SK-N-SH (cell line): ENCODE data around the gene ANKRD31. TPM values are rescaled to one million over a fixed set of nuclear protein-coding genes. Genes with fewer than 3 reads are reported as not detected.

Source experiments
- CTCF ChIA-PET: fragments of 300-600, 350-600 bp; formaldehyde crosslinking; extraction: SDS; loops from one replicate; lab custom pipeline; 2021; lab: Yijun Ruan, JAX
- POLR2A ChIA-PET: fragments of 350-600 bp; sonication (Branson Sonifier 250); formaldehyde crosslinking; extraction: SDS; loops from one replicate; lab custom pipeline; 2020; ENCODE audit warnings: antibody characterized with exemption, inconsistent platforms; lab: Yijun Ruan, JAX
- DNase-seq: peaks from one replicate; pipeline ENCODE4 v3.0.0; 2012
- H2AFZ ChIP-seq: fragments of 200-600 bp; sonication (generic); 2 replicates; pipeline ENCODE4 v1.8.1; 2016; ENCODE audit warnings: antibody characterized with exemption, mild to moderate bottlenecking, low read depth
- H3F3A ChIP-seq: fragments of 200-600 bp; sonication (generic); replicated peaks from 2 replicates; pipeline ENCODE3; 2016; ENCODE audit warnings: antibody characterized with exemption, mild to moderate bottlenecking; ENCODE audit not compliant: insufficient read depth
- H3K27ac ChIP-seq, 2 experiments: fragments of 200-500 bp in 1 of 2; fragments of 200-600 bp in 1 of 2; sonication (Bioruptor generic) in 1 of 2; sonication (generic), shearing (Covaris generic) in 1 of 2; 2 replicates each; pipeline versions ENCODE4 v1.5.1 to v1.6.1; 2014 to 2016; ENCODE audit warnings: low read depth in 2 of 2, inconsistent platforms in 1 of 2, low read length in 1 of 2, mild to moderate bottlenecking in 1 of 2, mixed read lengths in 1 of 2
- H3K27me3 ChIP-seq: fragments of 200-600 bp; sonication (generic), shearing (Covaris generic); 2 replicates; pipeline ENCODE4 v1.6.1; 2016; ENCODE audit warnings: mixed run types; ENCODE audit not compliant: insufficient read depth
- H3K36me3 ChIP-seq, 2 experiments: fragments of 200-500 bp in 1 of 2; fragments of 200-600 bp in 1 of 2; sonication (Bioruptor generic) in 1 of 2; sonication (generic) in 1 of 2; replicated peaks in 1 of 2; 2 replicates each; pipeline versions ENCODE3 to v1.5.1; 2014 to 2016; ENCODE audit warnings: low read length in 1 of 2, mild to moderate bottlenecking in 1 of 2; ENCODE audit not compliant: insufficient read depth in 2 of 2, control insufficient read depth in 1 of 2
- H3K4me1 ChIP-seq, 2 experiments: fragments of 200-500 bp in 1 of 2; fragments of 200-600 bp in 1 of 2; sonication (Bioruptor generic) in 1 of 2; sonication (generic), shearing (Covaris generic) in 1 of 2; 2 replicates each; pipeline versions ENCODE4 v1.5.1 to v1.6.1; 2014 to 2016; ENCODE audit warnings: low read depth in 1 of 2, low read length in 1 of 2, mixed run types in 1 of 2; ENCODE audit not compliant: insufficient read depth in 2 of 2, control insufficient read depth in 1 of 2
- H3K4me2 ChIP-seq: fragments of 200-600 bp; sonication (generic), shearing (Covaris generic); 2 replicates; pipeline ENCODE4 v1.6.1; 2017; ENCODE audit warnings: mixed run types
- H3K4me3 ChIP-seq, 2 experiments: fragments of 200-500 bp in 1 of 2; fragments of 200-600 bp in 1 of 2; sonication (Bioruptor generic) in 1 of 2; sonication (generic), shearing (Covaris generic) in 1 of 2; 2 replicates each; pipeline versions ENCODE4 v1.5.1 to v1.8.1; 2014 to 2016; ENCODE audit warnings: low read depth in 2 of 2, inconsistent platforms in 1 of 2, low read length in 1 of 2, mild to moderate bottlenecking in 1 of 2, mixed read lengths in 1 of 2, moderate library complexity in 1 of 2
- H3K79me2 ChIP-seq: fragments of 200-600 bp; sonication (generic); 2 replicates; pipeline ENCODE4 v1.8.1; 2017; ENCODE audit warnings: mild to moderate bottlenecking; ENCODE audit not compliant: insufficient read depth
- H3K9ac ChIP-seq: fragments of 200-600 bp; sonication (generic); 2 replicates; pipeline ENCODE4 v1.6.1; 2017; ENCODE audit warnings: mixed run types
- H3K9me2 ChIP-seq: fragments of 200-600 bp; sonication (generic); 2 replicates; pipeline ENCODE4 v1.6.1; 2017; ENCODE audit warnings: mixed run types
- H3K9me3 ChIP-seq: fragments of 200-600 bp; sonication (generic); 2 replicates; pipeline ENCODE4 v1.6.1; 2017; ENCODE audit warnings: mixed run types, mild to moderate bottlenecking, moderate library complexity
- H4K20me1 ChIP-seq: fragments of 200-600 bp; sonication (generic); 2 replicates; pipeline ENCODE4 v1.6.1; 2017; ENCODE audit warnings: mild to moderate bottlenecking, mixed run types; ENCODE audit not compliant: insufficient read depth
- CTCF ChIP-seq: fragments of 200-600 bp; sonication (generic); IDR thresholded peaks from 2 replicates; pipeline ENCODE4 v1.6.1; 2017; ENCODE audit warnings: antibody characterized with exemption, mild to moderate bottlenecking, moderate library complexity
- ELF1 ChIP-seq: IDR thresholded peaks from 2 replicates; pipeline ENCODE4 v1.4.0; 2012
- FOSL2 ChIP-seq: IDR thresholded peaks from 2 replicates; pipeline ENCODE4 v1.4.0; 2012; ENCODE audit warnings: low read depth, mild to moderate bottlenecking, moderate library complexity, borderline replicate concordance
- IRF3 ChIP-seq: fragments of 150-350 bp; IDR thresholded peaks from 2 replicates; pipeline ENCODE4 v1.6.1; 2016; ENCODE audit warnings: mild to moderate bottlenecking, low read depth, low read length
- MAX ChIP-seq: IDR thresholded peaks from 2 replicates; pipeline ENCODE4 v1.4.0; 2012; ENCODE audit warnings: low read depth
- MEF2A ChIP-seq: IDR thresholded peaks from 2 replicates; pipeline ENCODE4 v1.4.0; 2012; ENCODE audit warnings: low read depth, borderline replicate concordance
- NFIC ChIP-seq: IDR thresholded peaks from 2 replicates; pipeline ENCODE4 v1.4.0; 2012; ENCODE audit warnings: borderline replicate concordance
- PBX3 ChIP-seq: IDR thresholded peaks from 2 replicates; pipeline ENCODE4; 2012
- POLR2AphosphoS5 ChIP-seq: IDR thresholded peaks from 2 replicates; pipeline ENCODE4 v1.6.1; 2012; ENCODE audit warnings: low read depth, low read length
- REST ChIP-seq: IDR thresholded peaks from 2 replicates; pipeline ENCODE4 v1.6.1; 2012; ENCODE audit warnings: mild to moderate bottlenecking, low read depth, low read length, moderate library complexity
- RXRA ChIP-seq: IDR thresholded peaks from 2 replicates; pipeline ENCODE4 v1.4.0; 2012; ENCODE audit warnings: low read depth, mild to moderate bottlenecking, borderline replicate concordance
- SIN3A ChIP-seq: IDR thresholded peaks from 2 replicates; pipeline ENCODE4 v1.6.1; 2012; ENCODE audit warnings: low read depth, mild to moderate bottlenecking, low read length, moderate library complexity, borderline replicate concordance
- TAF1 ChIP-seq: IDR thresholded peaks from 2 replicates; pipeline ENCODE4 v1.6.1; 2012; ENCODE audit warnings: low read depth, mild to moderate bottlenecking, low read length, moderate library complexity, borderline replicate concordance
- TCF12 ChIP-seq: IDR thresholded peaks from 2 replicates; pipeline ENCODE4 v1.4.0; 2012
- USF1 ChIP-seq: IDR thresholded peaks from 2 replicates; pipeline ENCODE4 v1.4.0; 2012; ENCODE audit warnings: low read depth, borderline replicate concordance
- YY1 ChIP-seq: IDR thresholded peaks from 2 replicates; pipeline ENCODE4 v1.4.0; 2012; ENCODE audit warnings: low read depth, mild to moderate bottlenecking
- WGBS: methylation state at CpG from one replicate; pipeline ENCODE4 v1.1.6; 2017; ENCODE audit warnings: low lambda C conversion rate; 5-methylcytosine and 5-hydroxymethylcytosine counted together
- polyA plus RNA-seq, 3 experiments: library from polyadenylated mRNA; depleted of rRNA; stranded (reverse); fragments of >200 nt; gene quantifications; 2 replicates each; pipeline ENCODE4 v1.2.3, GENCODE V29; 2012

Gene ANKRD31
- polyA plus RNA-seq, 1 of the 3 experiments (the other 2 are of a cell fraction), result 0.05 TPM

- Histone ChIP-seq H3K9me3 (no peaks in the 10 kb centered on the region), H3K27me3 (no peaks in the 10 kb centered on the region), H3K79me2 (no peaks in the 10 kb centered on the region), H3K27ac (no peak overlapping the region), H3K4me3 (no peak overlapping the region), H3K9ac (no peak overlapping the region), H4K20me1 (no peaks in the 10 kb centered on the region), H3F3A (no peaks in the 10 kb centered on the region), H3K9me2 (no peaks in the 10 kb centered on the region), H3K4me2 (no peak overlapping the region), H2AFZ (no peak overlapping the region), H3K4me1 (no peaks in the 10 kb centered on the region), H3K36me3 (no peaks in the 10 kb centered on the region)
- CTCF ChIA-PET, result no interaction called here
- DNase-seq, result no peak
- TF ChIP-seq NFIC (no peak), POLR2AphosphoS5 (no peak), REST (no peak)
- WGBS, result 88% methylated on average over 4 of the region's 4 CpGs
- POLR2A ChIA-PET, result interaction anchor here (0.6 kb wide), 1 partner anchor 11 kb away, joined by 4 read pairs; no protein-coding TSS in a partner anchor
Measured at GRCh38 chr5:75200776-75201175, 35.9 kb downstream of the ANKRD31 start.

- Histone ChIP-seq H3K27ac (no peak overlapping the region), H3K4me3 (no peak overlapping the region), H3F3A (no peaks in the 10 kb centered on the region), H3K4me1 (no peaks in the 10 kb centered on the region), H3K9me2 (no peaks in the 10 kb centered on the region), H3K9ac (no peak overlapping the region), H3K36me3 (no peaks in the 10 kb centered on the region), H3K9me3 (no peaks in the 10 kb centered on the region)
- no peak for DNase-seq
- WGBS, result 61% methylated on average over 1 of the region's 1 CpG
- TF ChIP-seq USF1 (no peak), PBX3 (no peak), SIN3A (no peak), TCF12 (no peak), RXRA (no peak), TAF1 (no peak), IRF3 (no peak), CTCF (no peak), FOSL2 (no peak), MAX (no peak), ELF1 (no peak), MEF2A (no peak), YY1 (no peak)
- TF ChIP-seq, all 33 proteins: peak for 0
- ChIA-PET CTCF (interaction anchor here (1.1 kb wide), 1 partner anchor 9 kb away, joined by 3 read pairs; no protein-coding TSS in a partner anchor), POLR2A (no interaction called here)
- H3K27me3 ChIP-seq, result no peaks in the 10 kb centered on the region
- no peak overlapping the region for H3K4me2 ChIP-seq
- H2AFZ ChIP-seq, result no peak overlapping the region
- no peaks in the 10 kb centered on the region for H3K79me2 ChIP-seq
- no peaks in the 10 kb centered on the region for H4K20me1 ChIP-seq
Measured at GRCh38 chr5:75199946-75200345, 36.7 kb downstream of the ANKRD31 start.
